H1 (cell line): ENCODE measurements around the gene TBC1D9B.

Experiments used
- ATF2 ChIP-seq: IDR thresholded peaks from 2 replicates; pipeline ENCODE4 v1.6.1; 2012; ENCODE audit warnings: low read length, inconsistent platforms
- CHD2 ChIP-seq: IDR thresholded peaks from 2 replicates; pipeline ENCODE4 v1.6.1; 2012; ENCODE audit warnings: low read length, improper control_type of control experiment
- CTCF ChIP-seq, 3 experiments: IDR thresholded peaks; 1 replicate in 2 of 3; 2 replicates in 1 of 3; pipeline versions ENCODE4 v1.5.1 to v1.6.1; 2011; ENCODE audit warnings: low read length in 3 of 3, mild to moderate bottlenecking in 3 of 3, inconsistent platforms in 2 of 3, low read depth in 1 of 3, moderate library complexity in 1 of 3; ENCODE audit not compliant: insufficient read depth in 1 of 3; ENCODE audit errors: control extremely low read depth in 1 of 3
- GABPA ChIP-seq: IDR thresholded peaks from 2 replicates; pipeline ENCODE4 v1.6.1; 2011; ENCODE audit warnings: mild to moderate bottlenecking, low read length, moderate library complexity, borderline replicate concordance; ENCODE audit not compliant: insufficient read depth
- MAX ChIP-seq: IDR thresholded peaks from 2 replicates; pipeline ENCODE4 v1.6.1; 2012; ENCODE audit warnings: inconsistent platforms
- POLR2A ChIP-seq, 2 experiments: IDR thresholded peaks; 1 replicate in 1 of 2; 2 replicates in 1 of 2; pipeline ENCODE4 v1.6.1; 2011; ENCODE audit warnings: low read depth in 2 of 2, low read length in 2 of 2, mild to moderate bottlenecking in 2 of 2; ENCODE audit errors: control extremely low read depth in 1 of 2
- POLR2AphosphoS5 ChIP-seq: IDR thresholded peaks from 2 replicates; pipeline ENCODE4 v1.6.1; 2011; ENCODE audit warnings: low read depth, low read length
- SIX5 ChIP-seq: IDR thresholded peaks from 2 replicates; pipeline ENCODE4 v1.6.1; 2011; ENCODE audit warnings: mild to moderate bottlenecking, low read depth, low read length

- no peak for TF ChIP-seq POLR2AphosphoS5
- no peak for TF ChIP-seq ATF2
- no peak for TF ChIP-seq CHD2
- TF ChIP-seq POLR2A (IDR thresholded peaks at IDR 0.05; ENCODE audit: control extremely low read depth in 1 of 2, low read depth in 2 of 2, low read length in 2 of 2): no peak
- no peak for TF ChIP-seq CTCF (IDR thresholded peaks at IDR 0.05; ENCODE audit: control extremely low read depth in 1 of 3, insufficient read depth in 1 of 3, low read depth in 1 of 3, low read length in 3 of 3)
- 0 out of 2 replicates have a peak, but pooled peaks have one; percentile 28 for TF ChIP-seq MAX
- TF ChIP-seq SIX5: no peak
- no peak for TF ChIP-seq GABPA
Measured at GRCh38 chr5:179906795-179907555, 722 bp downstream of the TBC1D9B start.
